ENCODE results near the gene KLK7. TPM values are rescaled to one million over a fixed set of nuclear protein-coding genes. Genes with fewer than 3 reads are reported as not detected.

The KLK7 gene
- not detected for polyA plus RNA-seq (2012; ENCODE audit: low read depth, missing spikeins)

GRCh38 chr19:50983625-50984292 lies at the start of gene KLK7:
TSS of gene KLK7 (minus strand) at chr19:50983917. CDS start at chr19:50982399, 1,518 bp downstream.
- no peak for DNase-seq (ENCODE audit: insufficient read length, low spot score)
- no peak for TF ChIP-seq POLR2AphosphoS5 (IDR thresholded peaks at IDR 0.05; ENCODE audit: low read depth, low read length)
- no peak for TF ChIP-seq POLR2A (IDR thresholded peaks at IDR 0.05; ENCODE audit: low read depth, low read length)
- no peak for TF ChIP-seq SPI1 (IDR thresholded peaks at IDR 0.05; ENCODE audit: low read depth, low read length)
- no peak for TF ChIP-seq POU2F2 (IDR thresholded peaks at IDR 0.05; ENCODE audit: low read depth, low read length)
- no peak for TF ChIP-seq TAF1 (IDR thresholded peaks at IDR 0.05; ENCODE audit: low read depth, low read length)
- TF ChIP-seq PAX5 (IDR thresholded peaks at IDR 0.05; ENCODE audit: insufficient read depth, low read length, severe bottlenecking), result no peak
- FAIRE-seq, result no peak

GRCh38 chr19:51031880-51032225 lies 48.1 kb upstream of the KLK7 start:
- FAIRE-seq (no peak), DNase-seq (ENCODE audit: insufficient read length, low spot score) (no peak)
- TF ChIP-seq POU2F2 (IDR thresholded peaks at IDR 0.05; ENCODE audit: low read depth, low read length) (no peak), POLR2A (IDR thresholded peaks at IDR 0.05; ENCODE audit: low read depth, low read length) (no peak)

GRCh38 chr19:51031220-51031879 lies 47.6 kb upstream of the KLK7 start:
- TF ChIP-seq SPI1 (IDR thresholded peaks at IDR 0.05; ENCODE audit: low read depth, low read length) (no peak), PAX5 (IDR thresholded peaks at IDR 0.05; ENCODE audit: insufficient read depth, low read length, severe bottlenecking) (no peak), POU2F2 (IDR thresholded peaks at IDR 0.05; ENCODE audit: low read depth, low read length) (no peak), TAF1 (IDR thresholded peaks at IDR 0.05; ENCODE audit: low read depth, low read length) (no peak), POLR2AphosphoS5 (IDR thresholded peaks at IDR 0.05; ENCODE audit: low read depth, low read length) (no peak), POLR2A (IDR thresholded peaks at IDR 0.05; ENCODE audit: low read depth, low read length) (no peak)
- DNase-seq (ENCODE audit: insufficient read length, low spot score) (no peak), FAIRE-seq (no peak)

GRCh38 chr19:51030631-51031030 lies 46.9 kb upstream of the KLK7 start:
- FAIRE-seq, result no peak
- TF ChIP-seq PAX5 (IDR thresholded peaks at IDR 0.05; ENCODE audit: insufficient read depth, low read length, severe bottlenecking), result no peak
- TF ChIP-seq POLR2A (IDR thresholded peaks at IDR 0.05; ENCODE audit: low read depth, low read length), result no peak
- TF ChIP-seq POU2F2 (IDR thresholded peaks at IDR 0.05; ENCODE audit: low read depth, low read length), result no peak
- no peak for TF ChIP-seq POLR2AphosphoS5 (IDR thresholded peaks at IDR 0.05; ENCODE audit: low read depth, low read length)
- TF ChIP-seq TAF1 (IDR thresholded peaks at IDR 0.05; ENCODE audit: low read depth, low read length), result no peak
- TF ChIP-seq SPI1 (IDR thresholded peaks at IDR 0.05; ENCODE audit: low read depth, low read length), result no peak
- no peak for DNase-seq (ENCODE audit: insufficient read length, low spot score)

DNA sequence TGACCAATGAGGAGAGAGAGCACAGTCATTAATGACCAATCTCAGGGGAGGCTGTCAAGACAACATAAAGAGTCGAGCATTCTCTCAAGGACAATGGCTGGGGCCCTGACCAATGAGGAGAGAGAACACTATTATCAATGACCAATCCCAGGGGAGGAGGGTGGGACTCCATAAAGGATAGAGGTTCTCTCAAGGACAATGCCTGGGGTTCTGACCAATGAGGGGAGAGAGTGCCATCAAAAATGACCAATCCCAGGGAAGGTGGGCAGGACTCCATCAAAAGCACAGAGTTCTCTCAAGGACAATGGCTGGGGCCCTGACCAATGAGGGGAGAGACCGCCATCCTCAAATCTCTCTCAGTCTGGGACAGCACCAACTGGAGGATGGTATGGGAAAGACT lies 46.0 kb upstream of the KLK7 start:
- FAIRE-seq (no peak), DNase-seq (ENCODE audit: insufficient read length, low spot score) (no peak)
- no peak for TF ChIP-seq TAF1 (IDR thresholded peaks at IDR 0.05; ENCODE audit: low read depth, low read length)
- no peak for TF ChIP-seq SPI1 (IDR thresholded peaks at IDR 0.05; ENCODE audit: low read depth, low read length)
- no peak for TF ChIP-seq POLR2A (IDR thresholded peaks at IDR 0.05; ENCODE audit: low read depth, low read length)
- TF ChIP-seq POU2F2 (IDR thresholded peaks at IDR 0.05; ENCODE audit: low read depth, low read length), result no peak
- TF ChIP-seq POLR2AphosphoS5 (IDR thresholded peaks at IDR 0.05; ENCODE audit: low read depth, low read length), result no peak
- no peak for TF ChIP-seq PAX5 (IDR thresholded peaks at IDR 0.05; ENCODE audit: insufficient read depth, low read length, severe bottlenecking)

GRCh38 chr19:51027873-51028272 lies 44.2 kb upstream of the KLK7 start:
- DNase-seq (ENCODE audit: insufficient read length, low spot score), result no peak
- TF ChIP-seq PAX5 (IDR thresholded peaks at IDR 0.05; ENCODE audit: insufficient read depth, low read length, severe bottlenecking), result no peak
- TF ChIP-seq POU2F2 (IDR thresholded peaks at IDR 0.05; ENCODE audit: low read depth, low read length), result no peak
- no peak for TF ChIP-seq TAF1 (IDR thresholded peaks at IDR 0.05; ENCODE audit: low read depth, low read length)
- no peak for TF ChIP-seq POLR2A (IDR thresholded peaks at IDR 0.05; ENCODE audit: low read depth, low read length)
- no peak for TF ChIP-seq SPI1 (IDR thresholded peaks at IDR 0.05; ENCODE audit: low read depth, low read length)
- no peak for TF ChIP-seq POLR2AphosphoS5 (IDR thresholded peaks at IDR 0.05; ENCODE audit: low read depth, low read length)
- FAIRE-seq, result no peak

- DNase-seq (ENCODE audit: insufficient read length, low spot score), result no peak
- TF ChIP-seq SPI1 (IDR thresholded peaks at IDR 0.05; ENCODE audit: low read depth, low read length), result no peak
- no peak for TF ChIP-seq PAX5 (IDR thresholded peaks at IDR 0.05; ENCODE audit: insufficient read depth, low read length, severe bottlenecking)
- no peak for TF ChIP-seq TAF1 (IDR thresholded peaks at IDR 0.05; ENCODE audit: low read depth, low read length)
- no peak for TF ChIP-seq POLR2A (IDR thresholded peaks at IDR 0.05; ENCODE audit: low read depth, low read length)
- TF ChIP-seq POU2F2 (IDR thresholded peaks at IDR 0.05; ENCODE audit: low read depth, low read length), result no peak
- TF ChIP-seq POLR2AphosphoS5 (IDR thresholded peaks at IDR 0.05; ENCODE audit: low read depth, low read length), result no peak
- no peak for FAIRE-seq
These were observed 43.5 kb upstream of the KLK7 start for GRCh38 chr19:51027126-51027806.

GRCh38 chr19:51026554-51026831 lies 42.8 kb upstream of the KLK7 start, which contains the start of gene KLK11:
TSS of gene KLK11 (minus strand) at chr19:51026616. CDS start at chr19:51025631, 985 bp downstream.
- no peak for FAIRE-seq
- TF ChIP-seq POLR2AphosphoS5 (IDR thresholded peaks at IDR 0.05; ENCODE audit: low read depth, low read length) (no peak), SPI1 (IDR thresholded peaks at IDR 0.05; ENCODE audit: low read depth, low read length) (no peak), POU2F2 (IDR thresholded peaks at IDR 0.05; ENCODE audit: low read depth, low read length) (no peak), PAX5 (IDR thresholded peaks at IDR 0.05; ENCODE audit: insufficient read depth, low read length, severe bottlenecking) (no peak), POLR2A (IDR thresholded peaks at IDR 0.05; ENCODE audit: low read depth, low read length) (no peak)
- DNase-seq (ENCODE audit: insufficient read length, low spot score), result no peak

GRCh38 chr19:51025809-51026553 lies 42.3 kb upstream of the KLK7 start:
- FAIRE-seq, result no peak
- no peak for TF ChIP-seq POLR2A (IDR thresholded peaks at IDR 0.05; ENCODE audit: low read depth, low read length)
- no peak for TF ChIP-seq SPI1 (IDR thresholded peaks at IDR 0.05; ENCODE audit: low read depth, low read length)
- TF ChIP-seq PAX5 (IDR thresholded peaks at IDR 0.05; ENCODE audit: insufficient read depth, low read length, severe bottlenecking), result no peak
- TF ChIP-seq POLR2AphosphoS5 (IDR thresholded peaks at IDR 0.05; ENCODE audit: low read depth, low read length), result no peak
- no peak for TF ChIP-seq TAF1 (IDR thresholded peaks at IDR 0.05; ENCODE audit: low read depth, low read length)
- no peak for DNase-seq (ENCODE audit: insufficient read length, low spot score)
